Tibial artery (tissue), 4 donors: ENCODE data around the gene MUL1.

Experiments
- DNase-seq, 2 donors: peaks; one replicate each; pipeline ENCODE4 v3.0.0-alpha.2; 2019
- H3K27ac ChIP-seq, 2 donors: fragments of 200-600 bp; sonication (generic) in 1 of 2; 1 replicate in 1 of 2; 2 replicates in 1 of 2; pipeline ENCODE4 v1.5.1; 2018 to 2019; ENCODE audit warnings: mild to moderate bottlenecking in 1 of 2
- H3K27me3 ChIP-seq, 2 donors: fragments of 200-600 bp; sonication (generic) in 1 of 2; one replicate each; pipeline versions ENCODE4 v1.5.1 to v1.6.0; 2016 to 2019
- H3K36me3 ChIP-seq, 3 donors: fragments of 200-600 bp; sonication (generic) in 2 of 3; one replicate each; pipeline ENCODE4 v1.5.1; 2016 to 2019; ENCODE audit warnings: mild to moderate bottlenecking in 2 of 3
- H3K4me1 ChIP-seq, 4 donors: fragments of 200-600 bp; sonication (generic) in 2 of 4; 1 replicate in 3 of 4; 2 replicates in 1 of 4; pipeline ENCODE4 v1.5.1; 2016 to 2019
- H3K4me3 ChIP-seq, 2 donors: fragments of 200-600 bp; sonication (generic) in 1 of 2; 1 replicate in 1 of 2; 2 replicates in 1 of 2; pipeline ENCODE4 v1.5.1; 2018 to 2019; ENCODE audit warnings: mild to moderate bottlenecking in 2 of 2
- H3K9me3 ChIP-seq, 3 donors: fragments of 200-600 bp; sonication (generic) in 1 of 3; one replicate each; pipeline ENCODE4 v1.5.1; 2016 to 2019
- CTCF ChIP-seq, 2 experiments: fragments of 200-600 bp in 1 of 2; fragments of 450-650 bp in 1 of 2; IDR thresholded peaks; one replicate each; pipeline ENCODE4 v1.5.1; 2017 to 2019; ENCODE audit warnings: antibody characterized with exemption in 2 of 2, mild to moderate bottlenecking in 1 of 2, moderate library complexity in 1 of 2
- intact Hi-C: fragments of 100-400 bp; cut with DNase I; formaldehyde crosslinking; loops from one replicate; pipeline ENCODE4 v1.15.0; 2023; ENCODE audit warnings: low total_unique reads

Gene MUL1

GRCh38 chr1:20474996-20475395 lies 33.0 kb downstream of the MUL1 start:
- H3K4me3 ChIP-seq = no peak overlapping the region
- peaks cover 0 to 81% of the 10 kb centered on the region in 2 donors for H3K27me3 ChIP-seq
- no peak overlapping the region for H3K27ac ChIP-seq
- intact Hi-C loops = no loop called here
- H3K4me1 ChIP-seq = peaks cover 0 to 26% (median 5%) of the 10 kb centered on the region in 4 donors
- no peaks in the 10 kb centered on the region for H3K36me3 ChIP-seq
- no peaks in the 10 kb centered on the region for H3K9me3 ChIP-seq
- no peak for DNase-seq
- TF ChIP-seq CTCF (IDR thresholded peaks at IDR 0.05) = no peak

- H3K9me3 ChIP-seq = no peaks in the 10 kb centered on the region
- H3K27ac ChIP-seq = no peak overlapping the region
- peaks cover 0 to 80% of the 10 kb centered on the region in 2 donors for H3K27me3 ChIP-seq
- H3K36me3 ChIP-seq = no peaks in the 10 kb centered on the region
- peaks cover 0 to 26% (median 5%) of the 10 kb centered on the region in 4 donors for H3K4me1 ChIP-seq
- H3K4me3 ChIP-seq = no peak overlapping the region
- no peak for TF ChIP-seq CTCF (IDR thresholded peaks at IDR 0.05)
- no peak for DNase-seq
- intact Hi-C loops = no loop called here
These were observed 33.5 kb downstream of the MUL1 start for GRCh38 chr1:20474333-20474975.

GRCh38 chr1:20473894-20474293 lies 34.1 kb downstream of the MUL1 start:
- no peak overlapping the region for H3K4me3 ChIP-seq
- intact Hi-C loops = no loop called here
- H3K36me3 ChIP-seq = no peaks in the 10 kb centered on the region
- DNase-seq = no peak
- peaks cover 0 to 26% (median 5%) of the 10 kb centered on the region in 4 donors for H3K4me1 ChIP-seq
- TF ChIP-seq CTCF (IDR thresholded peaks at IDR 0.05) = no peak
- H3K27ac ChIP-seq = no peak overlapping the region
- no peaks in the 10 kb centered on the region for H3K9me3 ChIP-seq
- peaks cover 0 to 79% of the 10 kb centered on the region in 2 donors for H3K27me3 ChIP-seq

GRCh38 chr1:20472860-20473711 lies 34.9 kb downstream of the MUL1 start:
- peaks cover 0 to 21% (median 5%) of the 10 kb centered on the region in 4 donors for H3K4me1 ChIP-seq
- DNase-seq = no peak
- no peaks in the 10 kb centered on the region for H3K9me3 ChIP-seq
- TF ChIP-seq CTCF (IDR thresholded peaks at IDR 0.05) = no peak
- H3K27ac ChIP-seq = no peak overlapping the region
- peaks cover 0 to 71% of the 10 kb centered on the region in 2 donors for H3K27me3 ChIP-seq
- intact Hi-C loops = no loop called here
- no peaks in the 10 kb centered on the region for H3K36me3 ChIP-seq
- no peak overlapping the region for H3K4me3 ChIP-seq

- Histone ChIP-seq H3K4me1 (peaks cover 0 to 15% (median 5%) of the 10 kb centered on the region in 4 donors), H3K9me3 (no peaks in the 10 kb centered on the region), H3K4me3 (no peak overlapping the region), H3K27ac (no peak overlapping the region), H3K27me3 (peaks cover 0 to 69% of the 10 kb centered on the region in 2 donors), H3K36me3 (no peaks in the 10 kb centered on the region)
- TF ChIP-seq CTCF (IDR thresholded peaks at IDR 0.05) = no peak
- intact Hi-C loops = no loop called here
- DNase-seq = no peak
These were observed 35.8 kb downstream of the MUL1 start for GRCh38 chr1:20472121-20472520.
